Camera-type eye (tissue), 1 donor: ENCODE data around the gene GOLGA6C. TPM values are rescaled to one million over a fixed set of nuclear protein-coding genes. Genes with fewer than 3 reads are reported as not detected.

Source experiments
- total RNA-seq: library from RNA; depleted of rRNA; stranded (reverse); fragments of >200 nt; gene quantifications from one replicate; pipeline ENCODE4 v1.2.3, GENCODE V29; 2014

Gene GOLGA6C
- not detected for total RNA-seq

GRCh38 chr15:75258034-75258433 is at the start of gene GOLGA6C:
GOLGA6C (plus strand) TSS chr15:75258334; CDS start chr15:75258599, 265 bp downstream.

GRCh38 chr15:75282572-75282971 is 24.4 kb downstream of the GOLGA6C start, which contains the start of gene GOLGA6D:
GOLGA6D (plus strand) TSS chr15:75282835; CDS start chr15:75282876, 41 bp downstream.

Other genes with a start within 250 kb of the GOLGA6C start
- 23.6 TPM for gene PPCDC, start 234.7 kb upstream of the GOLGA6C start, total RNA-seq
- 9.6 TPM for gene C15orf39, start 56.5 kb upstream of the GOLGA6C start, total RNA-seq
- not detected for gene GOLGA6D, start 24.5 kb downstream of the GOLGA6C start, total RNA-seq
- 36.5 TPM for gene COMMD4, start 77.7 kb downstream of the GOLGA6C start, total RNA-seq
- gene NEIL1, start 88.7 kb downstream of the GOLGA6C start, total RNA-seq: 40.2 TPM
- 272 TPM for gene MAN2C1, start 110.3 kb downstream of the GOLGA6C start, total RNA-seq
- gene SIN3A, start 193.4 kb downstream of the GOLGA6C start, total RNA-seq: 98.5 TPM